ENCODE data around the gene NACA2.

DNA sequence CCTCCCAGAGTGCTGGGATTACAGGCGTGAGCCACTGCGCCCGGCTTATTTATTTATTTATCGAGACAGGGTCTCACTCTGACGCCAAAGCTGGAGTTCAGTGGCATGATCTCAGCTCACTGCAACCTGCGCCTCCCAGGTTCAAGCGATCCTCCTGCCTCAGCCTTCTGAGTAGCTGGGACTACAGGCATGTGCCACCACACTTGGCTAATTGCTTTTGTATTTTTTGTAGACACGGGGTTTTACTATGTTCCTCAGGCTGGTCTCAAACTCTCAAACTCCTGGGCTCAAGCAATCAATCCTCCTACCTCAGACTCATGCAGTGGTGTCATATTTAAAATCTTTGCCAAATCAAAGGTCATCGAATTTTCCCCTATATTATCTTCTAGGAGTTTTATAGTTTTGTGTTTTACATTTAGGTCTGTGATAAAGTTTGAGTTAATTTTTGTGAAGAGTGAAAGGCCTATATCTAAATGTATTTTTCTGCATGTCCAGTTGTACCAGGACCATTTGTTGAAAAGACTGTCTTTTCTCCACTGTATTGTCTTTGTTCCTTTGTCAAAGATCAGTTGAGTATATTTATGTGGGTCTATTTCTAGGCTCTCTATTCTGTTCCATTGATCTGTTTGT lies 47.1 kb downstream of the NACA2 start:
- TF ChIP-seq CTCF (IDR thresholded peaks at IDR 0.05) (no peak), POLR2A (IDR thresholded peaks at IDR 0.05) (no peak)
